GM18526 (cell line): ENCODE data around the gene CAMSAP1.

ENCODE experiments used
- POLR2A ChIP-seq: IDR thresholded peaks from 3 replicates; pipeline ENCODE4 v1.6.1; 2011; ENCODE audit not compliant: insufficient read length; ENCODE audit errors: extremely low read depth

The CAMSAP1 gene

GRCh38 chr9:135782946-135783345 lies 124.4 kb downstream of the CAMSAP1 start:
- TF ChIP-seq POLR2A = no peak

DNA sequence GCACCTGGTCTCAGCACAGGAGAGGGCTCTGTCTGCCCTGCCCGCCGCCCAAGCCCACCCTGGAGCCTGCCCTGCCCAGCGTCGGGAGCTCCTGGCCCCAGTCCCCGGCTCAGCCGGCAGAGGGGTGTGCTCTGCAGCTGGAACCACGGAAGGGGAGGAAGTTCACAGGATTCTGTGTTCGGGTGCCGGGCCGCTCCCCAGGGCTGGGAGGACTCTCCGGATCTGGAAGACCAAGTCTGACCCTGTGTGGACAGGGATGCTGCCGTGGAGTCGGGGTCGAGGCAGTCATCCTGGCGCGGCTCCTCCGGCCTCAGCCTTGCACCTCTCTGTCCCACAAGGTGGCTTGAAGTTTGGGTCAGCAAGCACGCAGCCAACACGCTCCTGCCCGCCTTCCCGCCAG lies 126.7 kb downstream of the CAMSAP1 start:
- no peak for TF ChIP-seq POLR2A

GRCh38 chr9:135780086-135780485 lies 127.3 kb downstream of the CAMSAP1 start:
- no peak for TF ChIP-seq POLR2A

DNA sequence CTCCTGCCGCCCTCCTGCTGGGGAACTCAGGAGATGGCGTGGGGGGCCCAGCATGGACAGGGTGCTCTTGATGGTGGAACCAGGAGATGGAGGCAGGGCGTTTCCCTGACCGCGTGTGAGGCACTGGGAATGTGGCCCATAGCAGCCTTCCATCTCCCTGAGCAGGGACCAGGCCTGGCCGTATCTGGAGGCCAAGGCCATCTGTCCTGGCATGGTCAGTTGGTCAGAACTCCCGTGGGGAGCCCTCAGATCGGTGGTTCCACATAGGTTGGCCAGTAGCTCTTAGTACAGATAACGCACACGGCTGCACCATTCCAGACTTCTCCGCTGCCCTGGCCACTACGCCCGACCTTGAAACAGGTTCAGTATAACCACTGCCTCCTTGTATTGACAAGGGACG lies 127.8 kb downstream of the CAMSAP1 start:
- no peak for TF ChIP-seq POLR2A

DNA sequence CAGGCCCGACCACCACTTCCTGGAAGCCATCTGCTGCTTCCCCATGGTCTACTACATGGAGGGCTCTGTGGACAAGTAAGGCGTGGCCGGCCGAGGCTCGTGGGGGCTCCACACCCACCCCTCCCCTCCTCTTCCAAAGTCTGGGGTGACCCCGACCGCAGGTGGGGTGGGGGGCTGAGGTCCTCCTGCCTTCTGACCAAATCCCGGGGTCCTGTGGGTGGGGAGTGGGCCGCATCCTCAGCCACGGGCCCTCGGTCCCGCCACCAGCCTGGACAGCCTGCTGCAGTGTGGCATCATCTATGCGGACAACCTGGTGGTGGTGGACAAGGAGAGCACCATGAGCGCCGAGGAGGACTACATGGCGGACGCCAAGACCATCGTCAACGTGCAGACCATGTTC lies 128.9 kb downstream of the CAMSAP1 start:
- TF ChIP-seq POLR2A = no peak

GRCh38 chr9:135777623-135778177 lies 129.6 kb downstream of the CAMSAP1 start:
- no peak for TF ChIP-seq POLR2A

- TF ChIP-seq POLR2A = no peak
Observed at GRCh38 chr9:135776893-135777622, 130.3 kb downstream of the CAMSAP1 start.

DNA sequence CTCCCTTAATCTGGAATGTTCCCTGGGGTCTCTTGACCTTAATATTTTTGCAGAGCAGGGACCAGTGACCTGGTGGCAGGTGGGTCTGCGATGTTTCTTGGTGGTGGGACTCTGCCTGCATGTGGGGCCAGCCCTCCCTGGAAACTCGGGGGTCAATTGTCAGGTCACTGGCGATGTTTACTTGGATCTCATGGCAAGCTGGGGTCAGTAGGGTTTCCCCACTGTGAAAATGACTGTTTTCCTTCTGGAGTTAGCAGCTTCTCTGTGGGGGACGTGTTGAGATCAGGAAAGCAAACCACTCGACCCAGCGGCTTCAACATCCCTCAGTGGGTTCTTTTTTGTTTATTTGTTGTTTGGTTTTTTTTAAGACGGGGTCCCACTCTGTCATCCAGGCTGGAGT lies 131.4 kb downstream of the CAMSAP1 start:
- TF ChIP-seq POLR2A = no peak

GRCh38 chr9:135774794-135775525 lies 132.4 kb downstream of the CAMSAP1 start:
- no peak for TF ChIP-seq POLR2A

DNA sequence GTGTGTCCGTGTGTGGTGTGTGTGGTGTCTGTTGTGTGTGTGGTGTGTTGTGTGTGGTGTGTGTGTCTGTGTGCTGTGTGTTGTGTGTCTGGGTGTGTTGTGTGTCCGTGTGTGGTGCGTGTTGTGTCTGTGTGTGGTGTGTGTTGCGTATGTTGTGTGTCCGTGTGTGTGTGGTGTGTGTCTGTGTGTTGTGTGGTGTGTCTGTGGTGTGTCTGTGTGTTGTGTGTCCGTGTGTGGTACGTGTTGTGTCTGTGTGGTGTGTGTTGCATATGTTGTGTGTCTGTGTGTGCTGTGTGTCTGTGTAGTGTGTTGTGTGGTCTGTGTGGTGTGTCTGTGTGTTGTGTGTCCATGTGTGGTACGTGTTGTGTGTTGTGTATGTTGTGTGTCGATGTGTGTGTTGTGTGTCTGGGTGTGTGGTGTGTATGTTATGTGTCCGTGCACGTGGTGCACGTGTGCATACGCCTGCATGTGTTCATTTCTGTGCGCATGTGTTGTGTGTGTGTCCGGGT lies 133.1 kb downstream of the CAMSAP1 start:
- TF ChIP-seq POLR2A = no peak

DNA sequence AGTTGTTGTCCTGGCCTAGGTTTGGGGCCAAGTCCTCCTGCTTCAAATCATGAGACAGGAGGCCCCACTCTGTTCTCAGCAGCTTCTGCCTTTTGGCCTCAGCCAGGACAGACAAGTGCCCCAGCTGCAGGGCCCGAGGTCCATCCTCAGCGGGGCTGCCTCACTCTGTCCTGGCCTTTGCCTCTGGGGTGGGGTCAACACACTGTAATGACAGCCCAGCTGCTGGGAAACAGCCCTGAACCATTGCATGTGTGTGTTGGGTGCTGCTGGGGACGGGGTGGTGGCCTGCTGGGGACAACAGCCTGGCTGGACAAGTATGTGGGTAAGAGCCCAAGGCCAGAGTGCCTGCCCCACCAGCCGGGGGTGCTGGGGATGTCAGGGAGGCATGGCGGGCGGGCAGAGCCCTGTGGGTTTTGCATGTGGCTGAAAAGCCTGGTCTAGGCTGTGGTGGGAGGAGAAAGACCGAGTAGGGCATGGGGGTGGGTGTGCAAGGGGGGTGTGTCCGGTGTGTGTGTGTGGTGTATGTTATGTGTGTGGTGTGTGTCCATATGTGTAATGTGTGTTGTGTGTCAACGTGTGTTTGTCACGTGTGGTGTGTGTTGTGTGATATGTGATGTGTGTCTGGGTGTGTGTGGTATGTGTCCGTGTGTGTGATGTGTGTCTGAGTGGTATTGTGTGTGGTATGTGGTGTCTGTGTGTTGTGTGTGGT lies 133.7 kb downstream of the CAMSAP1 start:
- TF ChIP-seq POLR2A = no peak

GRCh38 chr9:135772702-135773493 lies 134.4 kb downstream of the CAMSAP1 start:
- TF ChIP-seq POLR2A = no peak

DNA sequence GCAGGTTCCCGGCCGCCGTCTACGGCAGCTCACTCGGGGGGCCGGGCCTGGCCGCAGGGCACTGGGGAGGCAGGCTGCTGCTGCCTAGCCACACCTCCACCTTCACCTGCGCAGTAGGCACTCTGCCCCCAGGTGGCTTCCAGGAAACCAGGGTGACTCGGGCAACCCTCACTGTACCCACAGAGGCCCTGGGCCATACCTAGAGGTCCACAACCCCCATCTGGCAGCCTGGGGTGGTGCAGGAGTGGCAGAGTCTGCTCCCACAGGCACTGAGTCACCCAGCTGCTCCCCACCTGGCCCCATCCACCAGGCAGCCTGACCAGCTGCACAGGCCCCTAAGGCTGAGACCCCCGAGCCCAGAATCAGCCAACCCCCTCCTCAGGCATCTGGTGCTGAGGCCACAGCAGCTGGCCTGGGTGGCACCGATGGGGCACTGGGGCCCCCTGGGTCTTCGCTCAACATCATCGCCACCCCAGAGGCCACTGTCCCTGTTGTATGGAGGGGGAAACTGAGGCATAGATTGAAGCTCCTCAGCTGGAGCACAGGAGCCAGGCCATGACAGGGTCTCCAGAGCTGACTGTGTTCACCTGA lies 135.2 kb downstream of the CAMSAP1 start:
- no peak for TF ChIP-seq POLR2A

GRCh38 chr9:135771401-135772051 lies 135.8 kb downstream of the CAMSAP1 start:
- TF ChIP-seq POLR2A = no peak
